ENCODE measurements around the gene NRP1.
"Not testable (repeated sequence)": the region's sequence is repeated elsewhere in the genome, so short reads cannot be mapped to it uniquely, and the experiment has no call there.

Gene NRP1

GRCh38 chr10:33150889-33151288 is 183.6 kb downstream of the NRP1 start:
- no peak for DNase-seq (ENCODE audit: low read depth in 2 of 2)

GRCh38 chr10:33150146-33150545 is 184.3 kb downstream of the NRP1 start:
- DNase-seq (ENCODE audit: low read depth in 2 of 2): no peak

GRCh38 chr10:33147013-33147310 is 187.5 kb downstream of the NRP1 start:
- DNase-seq (ENCODE audit: low read depth in 2 of 2): no peak

- no peak for DNase-seq (ENCODE audit: low read depth in 2 of 2)
These were observed 188.1 kb downstream of the NRP1 start for GRCh38 chr10:33146189-33147012.

GRCh38 chr10:33145451-33146188 is 188.8 kb downstream of the NRP1 start:
- DNase-seq (ENCODE audit: low read depth in 2 of 2): no peak

- peak; percentile 44 to 51 for DNase-seq (ENCODE audit: low read depth in 2 of 2)
These were observed 191.2 kb downstream of the NRP1 start for GRCh38 chr10:33143160-33143728.

GRCh38 chr10:33142295-33142694 is 192.2 kb downstream of the NRP1 start:
- DNase-seq (ENCODE audit: low read depth in 2 of 2): no peak

- no peak for DNase-seq (ENCODE audit: low read depth in 2 of 2)
These were observed 193.2 kb downstream of the NRP1 start for GRCh38 chr10:33141251-33141650.

GRCh38 chr10:33139181-33139646 is 195.3 kb downstream of the NRP1 start:
- peak; percentile 40 to 47 for DNase-seq (ENCODE audit: low read depth in 2 of 2)

GRCh38 chr10:33138686-33139085 is 195.8 kb downstream of the NRP1 start:
- not testable (repeated sequence) for DNase-seq (ENCODE audit: low read depth in 2 of 2)

- DNase-seq (ENCODE audit: low read depth in 2 of 2): no peak
These were observed 197.0 kb downstream of the NRP1 start for GRCh38 chr10:33137356-33138005.

GRCh38 chr10:33136781-33137180 is 197.7 kb downstream of the NRP1 start:
- DNase-seq (ENCODE audit: low read depth in 2 of 2): no peak

GRCh38 chr10:33136271-33136670 is 198.2 kb downstream of the NRP1 start:
- DNase-seq (ENCODE audit: low read depth in 2 of 2): no peak

GRCh38 chr10:33134011-33134751 is 200.3 kb downstream of the NRP1 start:
- DNase-seq (ENCODE audit: low read depth in 2 of 2): peak; percentile 76 to 82

GRCh38 chr10:33133557-33133956 is 200.9 kb downstream of the NRP1 start:
- DNase-seq (ENCODE audit: low read depth in 2 of 2): no peak

GRCh38 chr10:33132626-33133025 is 201.8 kb downstream of the NRP1 start:
- peak in 1 of 2 donors; percentile 49 for DNase-seq (ENCODE audit: low read depth in 2 of 2)

GRCh38 chr10:33129996-33130386 is 204.5 kb downstream of the NRP1 start:
- DNase-seq (ENCODE audit: low read depth in 2 of 2): no peak

- no peak for DNase-seq (ENCODE audit: low read depth in 2 of 2)
These were observed 205.1 kb downstream of the NRP1 start for GRCh38 chr10:33129141-33129995.

GRCh38 chr10:33127622-33128021 is 206.8 kb downstream of the NRP1 start:
- no peak for DNase-seq (ENCODE audit: low read depth in 2 of 2)
